PC-9 (cell line): ENCODE data around the gene OR8G1.

Experiments
- EZH2 ChIP-seq: fragments of 200-600 bp; sonication (generic); IDR thresholded peaks from 2 replicates; pipeline ENCODE4 v1.8.0; 2017; ENCODE audit warnings: antibody characterized with exemption, low read depth
- TF ChIP-seq, protein P1 (sequence below): fragments of 200-600 bp; sonication (generic); conservative IDR thresholded peaks from 2 replicates; pipeline ENCODE4 v1.6.1; 2017; ENCODE audit warnings: mixed run types, antibody characterized with exemption, mild to moderate bottlenecking, moderate library complexity

DNA sequence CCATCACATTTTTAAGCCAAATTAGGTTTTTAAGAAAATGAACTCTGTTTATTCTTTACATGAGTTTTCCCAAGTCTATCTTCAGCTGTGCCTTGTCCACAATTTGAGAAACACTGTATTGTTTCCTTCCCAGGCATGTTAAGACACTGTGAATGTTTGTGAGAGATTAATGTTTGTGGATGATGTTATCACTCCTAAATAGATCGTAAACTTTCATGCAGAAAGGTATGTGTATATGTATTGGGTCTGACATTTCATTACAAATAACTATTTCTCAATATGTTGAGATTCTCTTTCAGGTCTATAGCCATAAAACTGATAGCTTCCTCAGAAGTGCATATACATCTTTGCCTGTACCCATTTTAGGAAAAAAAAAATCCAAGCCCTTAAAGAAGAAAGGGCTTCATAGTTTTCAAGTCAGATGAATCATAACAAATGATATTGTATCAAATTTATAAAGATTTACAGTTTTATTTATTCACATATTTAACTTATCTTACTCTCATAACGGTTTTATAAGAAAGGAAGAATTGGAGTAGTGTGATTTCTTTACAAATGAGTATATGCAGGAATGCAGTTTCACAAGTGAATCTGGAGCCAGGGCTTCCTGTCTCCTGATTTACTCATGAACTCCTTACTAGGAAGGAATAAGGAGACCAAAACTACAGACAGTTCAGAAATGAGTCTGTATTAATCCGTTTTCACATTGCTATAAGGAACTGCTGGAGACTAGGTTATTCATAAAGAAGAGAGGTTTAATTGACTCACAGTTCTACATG is 61.6 kb downstream of the OR8G1 start:
- TF ChIP-seq, protein P1, sequence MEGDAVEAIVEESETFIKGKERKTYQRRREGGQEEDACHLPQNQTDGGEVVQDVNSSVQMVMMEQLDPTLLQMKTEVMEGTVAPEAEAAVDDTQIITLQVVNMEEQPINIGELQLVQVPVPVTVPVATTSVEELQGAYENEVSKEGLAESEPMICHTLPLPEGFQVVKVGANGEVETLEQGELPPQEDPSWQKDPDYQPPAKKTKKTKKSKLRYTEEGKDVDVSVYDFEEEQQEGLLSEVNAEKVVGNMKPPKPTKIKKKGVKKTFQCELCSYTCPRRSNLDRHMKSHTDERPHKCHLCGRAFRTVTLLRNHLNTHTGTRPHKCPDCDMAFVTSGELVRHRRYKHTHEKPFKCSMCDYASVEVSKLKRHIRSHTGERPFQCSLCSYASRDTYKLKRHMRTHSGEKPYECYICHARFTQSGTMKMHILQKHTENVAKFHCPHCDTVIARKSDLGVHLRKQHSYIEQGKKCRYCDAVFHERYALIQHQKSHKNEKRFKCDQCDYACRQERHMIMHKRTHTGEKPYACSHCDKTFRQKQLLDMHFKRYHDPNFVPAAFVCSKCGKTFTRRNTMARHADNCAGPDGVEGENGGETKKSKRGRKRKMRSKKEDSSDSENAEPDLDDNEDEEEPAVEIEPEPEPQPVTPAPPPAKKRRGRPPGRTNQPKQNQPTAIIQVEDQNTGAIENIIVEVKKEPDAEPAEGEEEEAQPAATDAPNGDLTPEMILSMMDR: no peak
- no peak for TF ChIP-seq EZH2
